Fibroblast of the conjunctiva (primary cell): ENCODE data around the gene OGFOD2.
"Not testable (repeated sequence)": the region's sequence is repeated elsewhere in the genome, so short reads cannot be mapped to it uniquely, and the experiment has no call there.

Experiments used
- DNase-seq: peaks from one replicate; pipeline ENCODE4 v3.0.0-alpha.2; 2010; ENCODE audit warnings: low read depth

Gene OGFOD2

DNA sequence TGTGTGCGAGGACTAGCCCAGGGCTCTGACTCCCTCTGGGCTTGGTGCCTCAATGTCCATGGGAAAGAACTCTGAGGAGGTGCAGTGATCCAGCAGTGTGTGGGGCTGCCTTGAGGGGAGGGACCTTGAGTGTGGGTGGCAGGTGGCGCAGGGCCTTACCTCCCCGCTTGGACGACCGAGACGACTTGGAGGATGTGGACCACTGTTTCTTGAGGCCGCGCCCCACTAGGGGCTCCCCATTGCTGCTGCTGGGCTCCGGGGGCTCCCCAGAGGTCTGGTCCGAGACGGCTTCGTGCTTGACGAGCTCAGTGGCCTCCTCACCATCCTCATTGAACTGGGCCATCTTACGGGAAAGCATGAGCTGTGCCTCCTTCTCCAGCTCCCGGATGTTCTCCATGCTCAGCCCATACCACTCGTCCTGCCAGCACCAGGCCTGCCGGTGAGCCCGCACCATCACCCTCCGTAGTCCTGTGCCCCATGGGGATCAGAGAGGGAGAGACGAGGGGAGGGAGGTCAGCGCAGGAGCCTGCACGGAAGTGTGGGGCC, 30.1 kb downstream of the OGFOD2 start:
- DNase-seq, result no peak

DNA sequence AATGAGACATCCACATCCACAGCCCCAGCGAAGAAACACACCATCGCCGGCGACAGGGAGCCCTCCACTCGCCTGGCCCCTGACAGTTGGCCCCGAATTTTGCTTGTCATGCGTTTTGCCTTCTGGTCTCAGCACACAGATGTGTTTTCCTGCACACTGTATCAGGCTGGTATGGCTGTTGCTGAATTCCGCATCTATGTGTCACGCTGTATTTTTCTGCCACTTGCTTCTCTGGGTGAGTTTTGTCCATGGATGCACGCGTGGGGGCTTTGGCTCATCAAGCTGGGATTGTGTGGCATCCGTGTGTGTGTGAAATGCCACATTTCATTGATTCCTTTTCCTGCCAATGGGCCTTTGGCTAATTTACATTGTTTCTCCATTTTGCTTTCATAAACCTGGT, 31.9 kb downstream of the OGFOD2 start:
- DNase-seq, result no peak

DNA sequence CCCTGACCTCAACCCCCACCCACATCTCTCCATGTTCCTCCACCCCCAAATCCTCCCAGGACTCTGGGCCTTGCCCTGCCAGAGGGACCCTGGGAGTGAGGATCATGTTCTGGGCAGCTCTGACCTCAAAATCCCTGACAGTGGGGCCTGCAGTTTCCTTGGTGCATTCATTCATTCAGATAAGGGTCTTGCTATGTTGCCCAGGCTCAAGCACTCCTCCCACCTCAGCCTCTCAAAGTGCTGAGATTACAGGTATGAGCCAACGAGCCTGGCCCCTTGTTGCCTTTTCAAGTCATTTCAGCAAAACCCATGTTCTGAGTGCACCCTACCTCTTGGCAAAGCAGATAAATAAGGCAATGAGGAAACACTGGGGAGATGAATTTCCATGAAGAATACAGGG, 35.1 kb downstream of the OGFOD2 start:
- DNase-seq, result no peak

DNA sequence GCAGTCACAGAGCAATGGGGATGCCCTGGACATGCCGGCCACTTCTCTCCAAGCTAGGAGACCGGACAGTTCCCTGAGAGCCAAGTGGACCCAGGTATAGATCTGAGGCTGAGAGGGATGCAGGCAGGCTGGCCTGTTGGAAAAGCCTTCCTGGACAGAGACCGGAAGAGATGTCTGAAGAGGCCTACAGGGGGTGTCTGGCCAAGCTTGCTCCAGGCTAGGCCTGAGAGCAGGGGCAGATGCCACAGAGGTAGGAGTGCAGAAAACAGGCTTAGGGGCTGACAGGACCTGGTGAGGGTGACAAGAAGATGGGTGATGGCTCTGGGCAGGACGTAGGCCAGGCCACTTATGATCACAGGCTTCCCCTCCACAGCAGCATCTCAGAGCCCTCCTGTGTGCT, 35.6 kb downstream of the OGFOD2 start:
- no peak for DNase-seq

DNA sequence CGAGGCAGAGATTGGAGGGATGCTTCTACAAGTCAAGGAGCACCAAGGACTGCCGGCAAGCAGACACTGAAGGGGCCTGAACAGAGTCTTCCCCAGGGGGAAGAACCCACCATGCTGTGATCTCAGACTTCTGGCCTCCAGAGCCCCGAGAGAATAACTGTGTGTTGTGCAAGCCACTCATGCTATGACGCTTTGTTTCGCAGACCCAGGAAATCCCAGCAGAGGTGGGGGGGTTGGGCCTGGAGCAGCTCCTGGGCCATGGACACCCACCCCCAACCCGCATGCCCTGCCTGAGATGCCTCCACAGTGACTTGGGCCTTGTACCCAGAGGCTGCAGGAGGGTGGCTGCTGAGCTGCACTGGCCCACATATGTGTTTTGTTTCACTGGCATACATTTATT, 36.7 kb downstream of the OGFOD2 start:
- no peak for DNase-seq

DNA sequence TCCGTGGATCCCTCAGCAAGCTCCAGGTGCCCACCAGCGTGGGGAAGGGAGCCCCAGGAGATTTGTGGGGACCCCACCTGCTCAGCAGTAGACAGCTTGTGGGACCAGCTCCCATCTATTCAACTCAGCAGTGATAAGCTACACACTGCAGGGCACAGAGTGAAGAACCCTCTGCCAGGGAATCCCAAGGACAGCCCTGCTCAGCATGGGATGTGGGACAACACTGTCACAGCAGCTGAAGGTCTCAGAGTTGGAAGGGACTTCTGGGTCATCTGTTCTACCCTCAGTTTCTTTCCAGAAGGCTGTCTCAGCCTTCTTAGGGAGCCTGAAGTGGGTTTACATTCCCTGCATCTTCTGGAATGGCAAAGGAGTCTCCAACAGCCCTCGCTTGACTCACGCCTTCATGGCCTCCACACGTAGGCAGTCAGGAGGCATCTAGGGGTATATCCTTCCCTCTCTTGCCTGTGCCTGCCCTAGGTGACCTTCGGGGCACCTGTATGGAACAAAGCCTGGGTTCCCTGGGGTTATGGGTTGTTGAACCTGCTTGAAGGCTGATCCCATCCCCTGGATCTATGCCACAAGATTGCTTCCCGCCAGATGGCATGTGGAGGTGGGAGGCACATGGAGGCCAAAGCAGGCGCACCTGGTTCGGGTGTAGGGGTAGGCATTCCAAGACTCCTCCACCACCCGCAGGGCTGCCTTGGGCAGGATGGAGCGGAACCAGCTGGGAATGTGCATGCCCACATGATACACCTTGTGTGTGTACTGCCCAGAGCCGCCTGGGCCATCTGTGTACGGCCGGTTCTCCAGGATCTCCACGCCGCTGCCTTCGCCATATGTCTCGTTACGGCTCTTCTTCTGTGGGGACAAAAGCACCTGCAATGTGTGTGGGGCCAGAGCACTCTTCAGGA, 38.4 kb downstream of the OGFOD2 start:
- DNase-seq, result no peak

DNA sequence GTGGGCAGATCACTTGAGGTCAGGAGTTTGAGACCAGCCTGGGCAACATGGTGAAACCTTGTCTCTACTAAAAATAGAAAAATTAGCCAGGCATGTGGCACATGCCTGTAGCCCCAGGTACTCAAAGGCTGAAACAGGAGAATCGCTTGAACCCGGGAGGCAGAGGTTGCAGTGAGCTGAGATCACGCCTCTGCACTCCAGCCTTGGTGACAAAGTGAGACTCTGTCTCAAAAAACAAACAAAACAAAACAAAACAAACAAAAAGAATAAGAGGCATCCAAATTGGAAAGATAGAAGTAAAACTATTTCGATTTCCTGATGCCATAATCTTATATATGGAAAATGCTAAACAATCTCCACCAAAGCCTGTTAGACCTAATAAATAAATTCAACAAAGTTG, 39.4 kb downstream of the OGFOD2 start:
- DNase-seq, result not testable (repeated sequence)

DNA sequence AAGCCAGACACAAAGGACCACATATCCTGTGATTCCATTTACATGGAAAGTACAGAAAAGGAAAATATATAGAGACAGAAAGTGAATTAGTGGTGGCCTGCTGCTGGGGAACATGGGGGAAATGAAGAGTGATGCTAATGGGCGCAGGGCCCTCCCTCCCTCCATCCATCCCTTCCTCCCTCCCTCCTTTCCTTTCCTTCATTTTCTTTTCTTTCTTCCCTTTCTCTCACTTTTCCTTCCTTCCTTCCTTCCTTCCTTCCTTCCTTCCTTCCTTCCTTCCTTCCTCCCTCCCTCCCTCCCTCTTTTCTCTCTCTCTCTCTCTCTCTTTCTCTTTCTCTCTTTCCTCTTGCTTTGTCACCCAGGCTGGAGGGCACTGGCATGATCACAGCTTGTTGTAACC, 42.7 kb downstream of the OGFOD2 start:
- DNase-seq, result no peak

DNA sequence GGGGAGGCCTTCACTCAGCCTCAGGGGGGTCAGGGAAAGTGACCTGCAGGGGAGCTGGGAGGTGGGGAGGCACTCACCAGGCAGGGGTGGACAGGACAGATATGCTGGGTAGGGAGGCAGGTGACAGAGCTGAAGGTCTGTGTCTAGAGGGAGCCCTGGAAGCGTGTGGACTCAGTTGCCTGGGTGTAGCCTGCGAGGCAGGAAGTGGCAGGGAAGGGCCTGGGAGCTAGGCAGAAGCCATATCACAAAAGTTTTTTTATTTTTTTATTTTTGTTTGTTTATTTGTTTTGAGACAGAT, 44.7 kb downstream of the OGFOD2 start:
- DNase-seq, result no peak

DNA sequence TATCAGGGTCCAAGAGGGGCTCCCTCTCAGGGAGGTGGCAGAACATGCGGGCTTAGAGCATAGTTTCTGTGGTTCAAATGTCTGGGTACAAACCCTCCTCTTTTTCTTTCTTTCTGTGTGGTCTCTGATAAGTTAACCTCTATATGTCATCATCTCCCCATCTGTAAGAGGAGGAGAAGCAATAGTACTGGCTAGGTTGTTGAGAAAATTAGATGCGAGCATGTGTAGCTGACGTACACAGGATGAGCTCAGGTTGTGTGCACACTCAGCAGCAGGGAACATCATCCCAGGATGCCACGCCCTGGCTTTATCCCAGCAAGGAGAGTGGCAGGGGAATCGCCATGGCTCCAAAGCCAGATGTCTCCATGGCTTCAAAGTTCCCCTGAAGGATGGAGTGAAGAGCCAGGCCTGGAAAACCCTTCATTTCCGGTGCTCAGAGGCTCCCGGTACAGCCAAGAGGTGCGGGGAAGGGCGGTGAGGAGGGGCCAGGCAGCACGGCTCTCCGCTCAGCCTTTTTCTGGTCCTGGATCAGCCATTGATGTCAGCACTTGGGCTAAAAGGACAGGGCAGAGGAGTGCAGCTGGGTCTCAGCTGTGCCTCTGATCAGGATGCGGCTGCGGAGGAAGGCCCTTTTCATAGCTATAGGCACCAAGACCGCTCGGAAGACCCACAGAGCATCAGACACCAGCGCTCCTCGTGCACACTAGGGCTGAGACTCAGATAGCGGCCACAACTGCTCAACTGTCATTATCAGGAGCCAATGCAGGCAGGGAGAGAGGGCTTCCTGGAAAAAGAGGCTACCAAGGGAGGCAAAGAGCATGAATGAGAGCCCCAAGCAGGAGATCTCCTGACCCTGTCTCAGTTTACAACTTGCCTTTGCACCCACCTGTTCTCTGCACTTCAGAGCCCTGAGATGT, 46.9 kb downstream of the OGFOD2 start:
- no peak for DNase-seq

DNA sequence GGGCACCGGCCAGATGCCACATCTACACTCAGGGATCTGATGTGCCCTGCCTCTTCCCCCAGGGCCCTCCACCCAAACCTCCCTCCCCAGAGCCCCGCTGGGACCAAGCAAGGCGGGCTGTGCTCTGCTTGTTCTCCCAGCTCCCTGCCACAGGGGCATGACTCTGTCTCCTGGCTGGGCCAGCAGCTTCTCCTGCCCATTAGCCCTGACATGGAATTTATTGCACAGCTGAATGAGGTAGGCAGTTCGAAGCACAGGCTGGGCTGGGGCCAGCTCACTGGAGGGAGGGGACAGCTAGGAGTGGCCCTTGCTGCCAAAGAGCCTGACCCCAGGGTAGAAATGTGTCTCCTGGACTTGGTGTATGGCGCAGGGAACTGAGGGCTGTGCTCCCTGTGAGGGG, 47.8 kb downstream of the OGFOD2 start:
- DNase-seq, result no peak

DNA sequence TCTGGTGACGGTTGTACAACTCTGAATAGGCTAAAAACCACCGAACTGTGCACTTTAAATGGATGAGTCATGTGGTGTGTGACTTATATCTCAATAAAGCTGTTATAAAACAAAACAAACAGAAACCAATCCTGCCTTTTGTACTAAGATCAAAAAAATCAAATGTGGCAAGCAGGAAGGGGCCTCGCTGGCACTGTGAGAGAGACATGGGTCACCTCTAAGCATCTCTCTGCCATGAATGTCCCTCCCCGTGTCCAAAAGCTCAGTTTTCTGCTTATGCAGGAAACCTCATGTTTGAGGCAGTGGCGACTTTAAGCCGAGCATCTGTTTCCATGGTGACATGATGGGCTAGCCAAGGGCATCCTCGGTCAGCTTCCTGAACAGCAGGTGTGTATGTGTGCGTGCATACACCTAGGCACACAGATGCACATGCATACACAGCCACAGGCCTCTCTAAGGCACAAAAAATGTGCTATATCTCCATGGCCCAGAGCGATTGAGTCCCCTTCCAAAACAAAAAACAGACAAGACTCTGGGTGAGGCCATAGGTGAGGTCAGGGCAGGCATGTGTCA, 49.9 kb downstream of the OGFOD2 start:
- no peak for DNase-seq

DNA sequence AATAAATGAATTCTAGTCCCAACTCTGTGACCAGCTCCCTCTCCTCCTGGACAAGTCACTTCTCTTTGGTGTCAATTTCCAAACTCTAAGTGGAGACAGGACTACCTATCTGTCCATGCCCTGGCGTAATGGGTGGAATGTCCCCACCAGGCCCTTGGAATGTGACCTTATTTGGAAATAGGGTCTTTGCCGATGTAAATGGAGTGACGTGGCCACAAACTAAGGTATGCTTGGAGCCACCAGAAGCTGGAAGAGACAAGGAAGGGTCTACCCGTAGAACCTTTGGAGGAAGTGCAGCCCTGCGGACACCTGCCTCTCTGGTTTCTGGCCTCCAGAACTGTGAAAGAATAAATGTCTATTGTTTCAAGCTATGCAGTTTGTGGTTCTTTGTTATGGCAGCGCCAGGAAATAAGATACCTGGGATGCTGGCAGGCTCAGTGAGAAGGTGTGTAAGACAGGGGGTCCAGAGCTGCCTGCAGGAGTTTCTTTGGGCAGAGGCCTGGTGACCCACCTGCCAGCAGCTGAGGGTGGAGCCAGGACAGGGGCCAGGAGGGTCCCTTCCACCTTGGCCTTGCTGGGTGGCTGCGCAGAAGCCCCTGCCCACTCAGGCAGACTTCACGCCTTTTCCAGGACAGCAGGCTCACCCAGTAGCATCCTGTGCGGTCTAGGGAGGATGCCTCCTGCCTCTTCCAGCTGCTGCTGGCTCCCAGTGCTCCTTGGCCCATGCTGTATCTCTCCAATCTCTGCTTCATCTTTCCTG, 51.2 kb downstream of the OGFOD2 start:
- no peak for DNase-seq

DNA sequence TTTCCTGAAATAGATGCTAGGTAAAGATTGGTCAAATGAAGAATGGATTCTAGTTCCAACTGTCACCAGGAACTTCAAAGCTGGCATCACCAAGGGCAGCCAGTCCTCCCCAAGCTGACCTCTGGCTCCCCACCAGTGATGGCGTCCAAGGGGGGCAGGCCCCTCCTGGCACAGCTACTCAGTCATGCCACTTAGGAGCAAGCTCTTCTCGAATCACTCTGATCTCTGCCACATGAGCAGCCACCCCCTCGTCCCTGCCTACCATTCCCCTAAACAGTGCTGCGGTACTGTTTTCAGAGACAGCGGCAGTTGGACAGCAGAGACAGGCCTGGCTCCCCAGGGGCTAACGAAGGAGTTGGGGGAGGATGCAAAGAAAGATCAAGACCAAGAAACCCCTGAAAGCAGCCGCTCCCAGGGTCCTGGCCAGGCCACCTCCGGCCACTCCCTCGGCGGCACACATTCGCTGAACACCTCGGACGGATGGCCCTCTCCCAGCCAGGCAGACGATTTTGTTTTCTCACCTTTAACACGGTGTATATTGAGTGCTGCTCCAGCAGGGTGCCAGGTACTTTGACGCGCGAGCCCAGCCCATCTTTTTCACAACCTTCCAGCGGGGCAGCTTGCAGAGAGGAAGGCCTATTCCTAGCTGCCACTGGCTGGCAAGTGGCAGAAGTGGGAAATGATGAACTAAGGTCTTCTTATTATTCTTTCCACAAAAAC, 52.8 kb downstream of the OGFOD2 start:
- DNase-seq, result no peak

DNA sequence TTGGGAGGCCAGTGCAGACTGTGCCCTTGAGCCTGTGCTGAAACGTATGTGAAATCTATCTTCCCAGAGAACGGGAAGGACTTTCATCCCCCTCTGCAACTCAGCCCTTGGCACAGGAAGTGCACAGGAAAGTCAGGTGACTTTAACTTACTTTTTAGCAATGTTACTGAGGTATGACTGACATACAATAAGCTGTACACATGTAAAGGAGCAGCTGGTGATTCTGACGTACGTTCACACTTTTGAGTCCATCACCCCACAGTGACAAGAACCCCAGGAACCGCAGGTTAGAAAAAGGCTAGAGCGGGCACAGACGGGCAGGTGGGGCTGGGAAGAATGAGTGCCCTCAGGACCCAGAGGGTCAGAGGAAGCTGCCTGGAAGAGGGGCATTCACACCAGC, 53.4 kb downstream of the OGFOD2 start:
- DNase-seq, result no peak

DNA sequence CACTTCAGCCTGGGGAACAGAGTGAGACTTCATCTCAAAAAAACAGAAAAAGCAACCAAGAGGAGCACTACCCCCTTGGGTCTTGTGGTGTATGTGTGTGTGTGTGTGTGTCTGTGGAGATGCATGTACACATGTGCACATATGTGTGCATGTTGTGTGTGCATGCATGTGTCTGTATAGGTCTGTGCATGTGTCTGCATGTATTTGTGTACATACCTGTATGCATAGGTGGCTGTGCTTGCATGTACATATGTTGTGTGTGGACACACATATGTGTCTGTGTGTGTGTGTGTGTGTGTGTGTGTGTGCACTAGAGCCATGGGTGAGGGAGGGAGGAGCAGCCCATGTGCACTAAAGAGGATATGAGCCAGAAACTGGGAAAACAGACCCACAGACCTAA, 54.5 kb downstream of the OGFOD2 start:
- DNase-seq, result no peak
